SU-DHL-6 (cell line): ENCODE results near the gene TMEM182.

Experiments used
- CTCF ChIP-seq: fragments of 200-600 bp; sonication (generic); IDR thresholded peaks from one replicate; pipeline ENCODE4 v1.5.1; 2017; ENCODE audit warnings: antibody characterized with exemption, mild to moderate bottlenecking, low read length, moderate library complexity; ENCODE audit not compliant: insufficient read depth, poor library complexity, severe bottlenecking
- EZH2phosphoT487 ChIP-seq: fragments of 200-600 bp; sonication (generic), shearing (Covaris generic); conservative IDR thresholded peaks from 2 replicates; pipeline ENCODE4 v1.6.1; 2018; ENCODE audit warnings: mild to moderate bottlenecking, antibody characterized with exemption, low read length, moderate library complexity, mixed read lengths

- TF ChIP-seq CTCF (no peak), EZH2phosphoT487 (no peak)
Measured at GRCh38 chr2:102796337-102796736, 34.5 kb downstream of the TMEM182 start.
